Tongue (tissue), 2 donors: ENCODE results near the gene ANP32A. TPM values are rescaled to one million over a fixed set of nuclear protein-coding genes. Genes with fewer than 3 reads are reported as not detected.
A peak's percentile ranks its signal among the peaks of the same experiment; 100 is the strongest.

Source experiments
- DNase-seq: peaks from one replicate; pipeline ENCODE4 v3.0.0-alpha.2; 2015
- total RNA-seq: library from RNA; depleted of rRNA; stranded (reverse); fragments of >200 nt; gene quantifications from one replicate; pipeline ENCODE4 v1.2.3, GENCODE V29; 2014

Gene ANP32A
- total RNA-seq, 1 donor from 2014 or later = 105 TPM

DNA sequence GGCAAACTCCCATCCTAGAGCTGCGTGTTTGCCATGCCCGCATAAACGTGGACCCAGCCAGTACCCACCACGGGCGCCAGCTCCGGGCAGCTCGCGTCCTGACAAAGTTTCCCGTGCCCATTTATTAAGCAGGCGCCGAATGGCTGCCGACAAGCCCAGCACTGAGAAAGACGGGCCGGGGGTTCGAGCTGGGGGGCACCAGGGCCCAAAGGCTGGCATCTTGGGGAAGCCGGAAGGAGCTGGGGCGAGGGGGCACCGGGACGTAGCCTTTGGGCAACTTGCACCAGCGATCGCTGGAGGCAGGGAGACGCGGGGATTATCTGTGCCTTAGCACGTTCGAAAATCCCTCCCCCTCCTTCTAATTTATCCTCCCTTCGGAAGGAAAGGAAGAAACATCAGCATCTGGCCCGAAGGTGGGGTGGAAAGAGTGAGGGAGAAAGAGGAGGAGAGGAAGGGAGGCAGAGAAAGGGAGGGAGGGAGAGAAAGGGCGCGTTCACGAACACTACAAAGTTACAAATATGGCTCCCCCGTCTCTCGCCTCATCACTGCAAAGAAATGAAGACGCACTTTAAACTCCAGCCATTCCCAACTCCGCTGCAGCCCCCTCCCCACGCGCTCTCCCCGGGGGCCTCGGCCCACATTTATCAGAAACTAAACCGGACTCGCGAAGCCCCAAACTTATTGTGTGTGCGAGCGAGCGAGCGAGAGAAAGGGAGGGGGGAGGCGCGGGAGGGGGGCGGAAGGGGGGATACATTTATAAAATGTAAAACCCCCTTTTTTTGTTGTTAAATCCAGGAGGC, 1.0 kb downstream of the ANP32A start:
- peak; percentile 87 for DNase-seq

DNA sequence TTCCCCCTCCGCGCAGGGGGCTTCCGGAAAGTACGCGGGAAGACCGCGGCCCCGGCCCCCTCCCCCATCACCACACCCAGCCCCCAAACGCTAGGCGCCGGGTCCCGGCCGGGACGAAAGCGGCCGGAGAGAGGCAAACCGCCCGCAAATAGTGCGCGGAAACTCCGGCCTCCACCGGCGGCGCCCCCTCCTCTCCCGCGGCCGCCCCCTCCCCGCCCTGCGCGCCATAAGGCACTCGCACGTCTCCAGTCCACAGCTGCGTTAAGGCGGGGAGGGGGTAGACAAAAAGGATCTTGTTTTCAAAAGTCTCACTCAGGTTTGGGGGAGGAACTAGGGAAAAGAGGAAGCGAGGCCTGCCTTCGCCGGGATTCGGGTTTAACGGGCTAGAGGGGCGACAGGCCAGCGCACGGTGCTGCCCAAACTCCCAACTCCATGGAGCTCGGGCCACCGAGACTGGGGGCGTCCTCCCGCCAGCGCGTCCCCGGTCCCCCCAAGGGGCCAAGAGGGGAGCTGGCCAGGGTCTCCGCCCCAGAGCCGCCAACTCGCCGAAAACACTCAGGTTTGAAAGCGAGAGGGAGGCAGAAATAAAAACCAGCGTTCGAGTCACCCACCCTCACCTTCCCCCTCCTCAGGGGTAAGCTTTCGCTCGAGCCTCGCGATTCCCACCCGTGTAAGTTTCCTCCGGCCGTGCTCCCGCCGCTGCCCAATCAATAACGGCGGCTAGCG, 1.8 kb downstream of the ANP32A start:
- peak; percentile 89 for DNase-seq

DNA sequence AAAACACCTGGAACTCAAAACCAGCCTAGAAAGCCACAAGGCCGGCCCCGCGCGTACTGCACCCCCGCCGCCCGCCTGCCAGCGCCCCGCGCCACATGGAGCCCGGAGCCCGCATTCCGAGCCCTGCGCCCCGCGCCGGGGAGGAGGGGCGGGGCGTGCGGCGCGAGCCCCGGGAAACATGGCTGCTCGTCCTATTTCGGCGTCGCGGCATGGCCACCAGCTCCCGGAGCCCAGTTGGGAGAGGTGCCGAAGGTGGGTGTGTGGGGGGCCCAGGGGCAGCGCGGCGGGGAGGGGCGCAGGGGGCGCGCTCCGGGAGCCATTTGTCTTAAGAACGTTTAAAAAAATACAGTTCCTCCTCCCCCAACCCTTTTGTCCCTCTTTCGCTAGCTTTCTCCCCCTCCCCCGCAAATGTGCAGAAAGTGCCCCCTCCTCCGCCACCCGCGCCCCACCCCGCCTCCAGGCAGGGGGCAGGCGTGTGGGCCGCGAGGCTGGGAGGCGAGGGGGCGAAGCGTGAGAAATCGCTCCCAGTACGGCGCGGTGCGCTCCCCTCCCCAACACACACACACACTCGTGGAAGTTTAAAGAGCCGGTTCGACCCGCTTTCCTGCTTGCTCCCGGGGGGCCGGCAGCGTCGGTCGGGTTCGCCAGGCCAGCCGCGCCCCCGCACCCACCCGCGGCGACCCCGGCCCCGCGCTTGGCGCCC, 2.5 kb downstream of the ANP32A start:
- peak; percentile 93 for DNase-seq

DNA sequence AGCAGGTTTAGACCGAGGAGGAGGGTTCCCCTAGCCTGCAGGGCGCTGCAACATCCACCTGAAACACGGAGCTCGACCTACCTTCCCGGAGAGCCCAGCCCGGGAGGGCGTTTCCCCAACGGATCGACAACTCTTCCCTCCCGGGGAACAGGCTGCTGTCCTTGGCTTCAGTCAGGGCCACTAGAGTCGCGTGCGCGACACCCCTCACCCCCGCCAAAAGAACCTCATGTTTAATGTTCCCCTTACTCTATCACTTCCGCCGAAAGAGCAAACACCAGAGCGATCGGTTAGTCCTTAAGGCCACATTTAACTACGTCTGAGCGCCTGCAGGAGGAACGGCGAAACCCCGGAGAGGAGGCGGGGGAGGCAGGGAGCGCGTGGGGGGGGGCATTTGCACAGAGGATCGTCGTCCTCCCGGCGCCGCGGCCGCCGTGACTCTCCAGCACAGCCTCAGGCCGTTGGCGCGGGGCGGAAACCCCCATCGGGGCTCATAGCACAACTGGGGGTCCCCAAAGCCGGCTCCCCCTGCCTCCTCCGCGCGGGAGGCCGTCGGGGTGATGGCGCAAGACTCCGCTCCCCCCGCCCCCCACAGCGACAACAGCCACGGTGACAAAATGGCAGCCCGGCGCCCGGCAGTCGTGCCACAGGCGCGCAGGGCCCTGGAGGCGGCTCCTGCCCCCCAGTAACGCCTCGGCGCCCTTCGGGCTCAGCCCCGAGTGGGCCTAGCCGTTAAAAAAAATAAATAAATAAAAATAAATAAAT, 3.2 kb downstream of the ANP32A start:
- peak; percentile 85 for DNase-seq

DNA sequence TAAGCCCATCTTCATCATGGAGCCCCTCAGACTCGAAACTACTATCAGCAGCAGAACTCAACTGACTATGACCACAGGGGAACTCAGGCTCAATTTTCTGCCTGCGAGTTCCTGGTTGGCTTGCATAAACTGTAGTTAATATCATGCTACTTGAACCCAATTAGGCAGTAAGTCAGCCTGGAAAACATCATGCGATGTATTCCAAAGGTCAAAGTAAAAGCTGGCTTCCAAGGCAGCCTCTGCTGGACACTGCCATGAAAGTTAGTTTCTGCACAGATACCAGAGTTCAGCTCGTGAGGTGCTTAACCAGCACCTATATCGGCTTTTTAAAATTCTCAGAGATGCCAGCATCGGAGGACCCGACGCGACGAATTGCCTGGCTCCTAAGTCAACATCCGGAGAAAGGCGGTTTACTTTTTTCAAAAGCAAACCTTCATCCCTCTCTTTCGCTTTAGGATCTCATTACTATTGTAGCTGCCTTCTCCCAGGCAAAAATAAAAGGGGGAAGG, 3.8 kb downstream of the ANP32A start:
- DNase-seq = peak; percentile 47

DNA sequence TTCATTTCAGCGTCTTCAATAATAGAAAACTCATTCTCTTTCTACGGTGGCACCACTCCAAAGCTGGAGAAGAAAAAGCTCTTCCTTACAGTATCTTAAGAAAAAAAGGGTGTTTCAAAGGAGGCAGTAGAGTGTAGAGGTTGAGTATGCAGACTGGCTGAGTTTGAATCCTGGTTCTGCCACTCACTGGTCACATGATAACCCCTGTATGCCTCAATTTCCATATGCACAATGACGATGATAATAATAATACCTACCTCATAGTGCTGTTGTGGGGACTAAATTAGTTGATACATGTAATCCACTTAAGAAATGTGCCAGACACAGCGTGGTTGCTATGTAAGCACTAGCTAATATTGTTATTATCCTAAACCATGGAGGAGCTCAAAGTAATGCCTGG, 4.5 kb downstream of the ANP32A start:
- no peak for DNase-seq

DNA sequence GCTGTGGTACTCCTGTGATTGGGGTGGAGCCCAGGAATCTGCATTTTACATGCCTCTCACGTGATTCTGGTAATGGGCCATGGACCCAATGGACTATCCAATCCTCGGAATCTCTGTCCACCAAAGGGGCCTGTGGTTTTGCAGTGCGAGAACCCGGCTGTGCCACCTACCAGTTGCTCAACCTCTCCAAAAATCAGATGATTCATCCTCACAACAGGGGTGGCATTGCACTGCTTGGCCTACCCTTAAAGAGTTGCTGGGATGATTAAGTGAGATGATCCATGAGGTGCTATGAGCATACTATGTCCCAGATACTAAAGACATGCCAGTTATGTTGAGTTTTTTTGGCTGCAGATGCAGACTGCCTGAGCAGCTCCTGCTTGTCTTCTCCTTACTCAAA, 5.1 kb downstream of the ANP32A start:
- no peak for DNase-seq

DNA sequence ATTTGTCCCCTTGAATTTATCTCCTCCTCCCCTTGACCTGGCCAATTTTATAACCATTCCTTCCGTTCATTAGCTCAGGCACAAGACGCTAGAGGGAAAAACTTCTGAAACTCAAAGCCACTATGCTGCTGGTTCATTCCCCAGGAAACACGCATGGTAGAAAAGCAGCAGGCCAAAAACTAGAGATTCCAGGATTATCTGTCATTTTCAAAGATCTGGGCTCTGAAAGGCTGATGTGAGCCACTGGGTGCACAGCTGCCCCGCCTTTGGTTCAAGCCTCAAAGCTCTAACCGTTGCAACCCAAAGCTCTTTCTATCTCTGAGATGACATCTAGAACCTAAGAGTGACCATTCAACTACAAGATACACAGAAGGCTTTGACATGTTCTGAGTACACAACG, 6.1 kb downstream of the ANP32A start:
- DNase-seq = no peak

DNA sequence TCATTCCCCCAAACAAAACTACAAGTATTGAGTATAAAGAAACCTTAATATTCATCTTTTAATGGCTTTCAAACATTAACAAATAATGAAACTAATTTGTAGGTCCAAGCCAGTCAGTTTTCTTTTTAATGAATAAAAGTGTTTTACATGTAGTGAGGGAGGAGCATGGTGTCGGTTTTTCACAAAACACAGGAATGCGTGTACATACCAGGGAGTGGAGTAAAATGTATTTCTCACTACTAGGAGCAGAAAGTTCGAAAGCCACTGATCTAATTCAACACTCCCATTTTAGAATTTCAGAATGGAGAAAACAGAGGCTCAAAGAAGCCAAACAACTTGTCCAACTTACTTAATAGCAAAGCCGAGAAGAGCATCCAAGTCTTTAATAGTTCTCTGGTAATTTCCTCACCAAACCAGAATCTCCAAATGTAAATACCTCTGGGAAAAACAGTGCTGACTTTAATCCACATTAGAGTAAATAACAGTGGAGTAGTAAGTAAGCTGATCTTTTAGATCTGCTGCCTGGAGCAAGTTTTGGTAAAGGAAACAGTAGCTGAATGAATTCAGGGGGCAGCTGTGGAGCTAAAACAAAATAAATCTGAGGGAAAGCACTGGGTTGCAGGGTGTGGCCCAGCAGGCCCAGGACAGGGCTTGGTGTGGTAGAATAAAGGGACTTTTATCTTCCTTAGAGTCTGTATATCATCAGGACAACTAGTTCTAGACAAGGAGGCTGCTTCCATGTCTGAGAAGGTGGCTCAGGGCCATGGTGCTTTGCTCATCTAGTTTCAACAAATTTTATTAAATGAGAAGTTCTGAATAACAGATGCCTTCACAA, 7.9 kb downstream of the ANP32A start:
- peak; percentile 71 for DNase-seq

DNA sequence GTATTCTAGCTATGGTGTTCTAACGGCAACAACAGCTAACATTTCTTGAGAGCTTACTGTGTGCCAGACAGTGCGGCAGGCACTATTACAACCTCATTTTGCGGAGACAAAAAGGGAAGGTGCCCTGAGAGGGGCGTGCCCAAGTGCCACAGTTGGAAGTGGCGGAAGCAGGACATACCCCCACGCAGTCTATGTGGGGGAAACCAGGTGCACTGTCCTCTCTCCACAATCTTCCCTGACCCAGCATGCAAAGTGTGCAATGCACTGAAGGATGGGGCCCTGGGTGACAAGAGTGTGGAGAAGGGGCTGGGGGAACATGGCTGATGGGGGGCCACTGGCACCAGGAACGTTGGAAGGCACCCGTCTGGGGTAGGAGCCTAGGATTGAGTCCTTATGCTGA, 8.6 kb downstream of the ANP32A start:
- no peak for DNase-seq

DNA sequence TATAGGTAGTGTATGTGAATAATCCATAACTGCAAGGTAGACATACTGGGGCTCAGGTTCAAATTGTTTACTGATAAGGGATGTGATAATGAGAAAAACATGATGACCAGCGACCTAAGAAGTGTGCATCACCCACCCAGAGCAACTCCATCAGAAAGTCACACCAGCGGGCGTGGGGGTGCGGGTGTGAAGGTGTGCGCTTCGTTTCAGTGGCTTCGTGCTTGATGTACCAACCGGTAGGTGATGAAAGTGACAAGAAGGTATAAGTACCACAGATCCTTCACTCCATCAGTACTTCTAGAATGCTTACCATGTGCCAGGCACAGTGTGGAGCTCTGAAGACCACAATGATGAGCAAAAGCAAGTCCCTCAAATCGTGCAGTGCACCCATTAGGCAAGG, 11.2 kb downstream of the ANP32A start:
- no peak for DNase-seq

DNA sequence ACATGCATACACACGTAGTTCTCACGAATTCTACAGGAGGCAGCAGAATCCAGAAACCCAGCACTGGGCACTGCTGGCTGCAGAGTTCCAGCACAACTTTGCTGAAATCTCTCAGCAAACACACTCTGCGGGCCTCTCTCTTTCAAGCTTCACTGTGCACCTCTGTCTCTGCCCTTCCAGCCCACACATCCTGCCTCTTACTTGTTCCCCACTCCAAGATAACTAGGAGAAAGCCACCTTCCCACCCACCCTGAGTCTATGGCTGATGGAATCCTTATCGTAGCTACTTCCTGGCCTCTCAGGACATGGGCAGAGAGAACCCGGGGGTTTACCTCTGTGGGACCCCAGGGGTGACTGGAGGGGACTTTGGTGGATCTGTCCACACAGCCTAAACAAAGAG, 11.9 kb downstream of the ANP32A start:
- no peak for DNase-seq

DNA sequence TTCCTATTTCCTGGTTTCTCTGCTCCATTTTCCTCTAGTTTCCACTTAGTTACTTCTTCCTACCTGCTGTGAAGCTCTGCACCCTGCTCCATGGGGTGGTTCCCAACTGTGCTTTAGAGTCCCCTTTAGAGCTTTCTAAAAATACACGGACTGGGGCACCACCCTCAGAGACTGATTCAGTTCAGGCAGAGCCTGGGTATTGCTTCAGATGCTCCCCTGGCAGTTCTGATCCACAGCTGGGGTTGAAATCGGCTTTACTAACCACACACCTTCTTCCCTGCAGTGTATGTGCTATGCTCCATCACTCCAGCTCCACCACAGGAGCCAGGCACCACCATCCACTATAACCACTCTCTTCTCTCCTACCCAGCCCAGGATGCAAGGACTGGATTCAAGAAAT, 12.6 kb downstream of the ANP32A start:
- no peak for DNase-seq

DNA sequence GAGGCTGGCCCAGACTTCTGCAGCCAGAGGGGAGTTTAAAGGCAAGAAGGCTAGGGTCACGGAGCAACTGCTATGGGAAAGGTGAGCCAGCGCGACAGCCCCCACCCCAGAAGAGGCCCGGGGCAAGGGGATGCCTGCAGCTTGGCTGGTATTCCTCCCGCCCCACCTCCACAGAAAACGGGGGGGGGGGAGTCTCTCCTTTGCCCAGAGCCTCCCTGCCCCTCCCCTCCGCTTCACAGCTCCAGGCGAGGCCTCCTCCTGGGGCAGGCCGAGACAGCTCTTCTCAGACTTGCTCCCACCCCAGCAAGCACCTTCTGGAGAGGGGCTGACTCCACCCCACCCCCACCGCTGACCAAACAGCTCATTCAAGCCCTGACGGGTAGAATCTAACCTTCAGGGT, 13.4 kb downstream of the ANP32A start:
- no peak for DNase-seq

DNA sequence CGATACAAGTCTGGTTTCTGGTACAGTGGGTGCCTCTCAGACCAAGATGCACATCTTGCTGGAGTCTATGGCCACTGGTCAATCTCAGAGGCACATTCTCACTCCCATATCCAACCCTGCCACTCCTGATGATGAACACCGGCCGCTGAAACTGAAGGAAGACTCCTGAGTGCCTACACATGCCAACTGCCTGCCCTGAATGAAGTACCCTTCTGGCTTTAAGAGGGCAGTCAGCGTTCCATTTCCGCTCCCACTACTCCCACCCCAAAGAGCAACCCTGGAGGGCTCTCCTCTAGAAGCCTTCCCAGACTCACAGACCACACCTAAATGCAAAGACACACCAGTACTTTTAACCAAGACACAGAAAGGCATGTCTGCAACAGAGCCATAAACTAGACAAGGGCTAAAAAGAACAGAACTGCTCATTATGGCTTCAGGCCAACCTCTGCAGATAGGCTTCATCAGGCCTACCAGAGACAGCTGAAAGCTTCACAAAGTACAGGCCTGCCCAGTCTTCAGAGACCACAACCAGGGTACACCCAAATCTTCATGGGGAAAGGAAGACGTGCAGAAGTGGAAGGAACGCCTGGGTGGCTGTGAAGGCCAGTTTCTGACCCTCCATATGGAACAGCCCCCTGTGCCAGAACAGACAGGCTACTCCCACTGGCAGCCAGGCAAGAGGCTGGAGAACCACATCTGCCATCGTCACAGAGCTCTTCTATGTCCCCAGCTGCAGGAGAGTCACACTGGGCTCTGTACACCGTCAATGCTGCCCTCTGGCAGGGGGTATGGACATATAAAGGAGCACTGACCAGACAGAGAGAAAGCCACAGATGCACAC, 14.3 kb downstream of the ANP32A start:
- DNase-seq = peak; percentile 64

DNA sequence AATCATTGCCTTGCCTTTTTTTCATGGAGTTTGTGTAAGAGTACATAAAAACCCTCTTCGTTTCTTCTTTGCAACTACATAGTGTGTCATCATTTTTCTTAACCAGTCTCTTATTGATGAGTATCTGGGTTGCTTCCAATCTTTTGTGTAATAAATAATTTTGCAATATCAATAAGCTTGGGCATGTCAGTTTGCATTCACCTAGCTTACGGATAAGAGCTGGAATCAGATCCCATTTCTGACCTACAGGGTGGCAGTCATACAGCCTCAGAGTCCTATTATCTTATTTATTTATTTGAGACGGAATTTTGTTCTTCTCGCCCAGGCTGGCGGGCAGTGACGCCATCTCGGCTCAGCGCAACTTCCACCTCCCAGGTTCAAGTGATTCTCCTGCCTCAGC, 18.3 kb downstream of the ANP32A start:
- no peak for DNase-seq

DNA sequence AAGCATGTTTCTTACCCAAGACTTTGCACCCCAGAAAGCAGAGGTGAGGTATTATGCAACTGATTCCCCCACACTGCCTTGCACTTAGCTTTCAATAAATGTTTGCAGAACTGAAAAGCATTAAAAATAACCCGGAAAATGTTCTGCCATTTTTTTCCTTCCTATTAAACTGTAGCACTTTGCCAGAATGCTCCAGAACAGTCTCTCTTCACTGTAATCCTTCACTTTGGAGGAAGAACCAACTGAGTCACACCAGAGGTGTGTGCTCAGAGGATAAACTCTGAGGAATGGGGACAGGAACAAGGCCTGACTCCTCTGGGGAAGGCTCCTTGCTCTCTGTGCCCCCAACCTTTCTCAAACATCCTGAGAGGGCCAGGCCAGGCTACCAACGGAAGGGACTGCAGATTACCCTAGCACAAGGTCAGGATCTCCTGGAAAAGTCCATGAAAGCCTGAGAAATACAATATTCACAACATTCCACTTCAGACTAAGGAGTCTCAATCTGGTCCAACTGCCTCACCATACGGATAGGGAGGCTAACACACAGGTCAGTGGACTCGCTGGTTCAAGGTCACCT, 19.0 kb downstream of the ANP32A start:
- no peak for DNase-seq

DNA sequence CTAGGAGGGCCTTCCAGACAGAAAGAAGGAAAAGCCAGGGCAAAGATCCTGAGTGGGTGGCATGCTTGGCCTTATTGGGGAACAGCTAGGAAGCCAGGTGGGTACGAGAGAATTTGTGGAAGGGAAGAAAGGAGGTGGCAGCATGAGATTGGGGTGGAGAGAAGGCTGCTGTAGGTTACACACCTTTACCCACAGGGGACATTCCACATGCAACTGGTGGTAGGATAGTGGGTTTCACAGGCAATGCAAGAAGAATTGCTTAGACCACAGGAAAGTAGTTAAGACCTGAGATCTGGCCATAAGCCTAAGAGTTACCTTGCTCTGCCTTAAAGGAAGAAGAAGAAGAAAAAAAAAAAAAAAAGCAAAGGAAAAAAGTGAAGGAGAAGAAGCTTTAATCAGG, 19.8 kb downstream of the ANP32A start:
- DNase-seq = no peak

DNA sequence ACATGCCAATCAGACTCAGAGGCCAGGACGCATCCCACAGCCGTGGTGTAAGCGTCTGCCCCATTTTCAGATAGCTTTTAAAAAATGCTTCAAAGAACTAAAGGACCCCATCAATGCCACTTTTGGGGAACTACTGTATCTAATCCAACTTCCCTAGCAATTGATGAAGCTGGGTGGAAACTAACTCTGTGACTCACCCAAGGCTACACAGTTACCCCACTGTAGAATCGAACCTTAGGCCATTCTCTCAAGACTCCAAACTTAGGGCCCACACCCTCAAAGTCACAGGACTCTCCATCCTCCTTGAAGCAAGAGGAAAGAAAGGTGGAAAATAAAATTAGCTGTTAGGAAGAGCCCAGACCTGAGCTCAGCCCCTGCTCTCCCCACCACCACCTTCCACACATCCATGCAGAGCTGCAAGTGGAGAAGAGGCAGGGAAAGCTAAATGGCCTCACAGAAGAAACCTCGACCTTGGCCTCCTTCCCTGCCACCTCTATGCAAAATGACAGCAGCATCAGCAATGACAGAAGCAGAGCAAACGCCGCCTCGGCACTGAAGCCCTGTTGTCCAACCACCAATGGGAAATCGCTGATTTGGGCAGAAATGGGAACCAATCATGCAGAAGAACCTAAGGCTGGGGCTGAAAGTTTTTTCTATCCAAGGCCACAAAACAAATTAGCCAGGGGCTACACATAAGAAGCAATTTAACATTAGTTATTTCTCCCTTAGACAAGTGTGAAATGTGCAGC, 22.2 kb downstream of the ANP32A start:
- DNase-seq = no peak
